Sigmoid colon (tissue), 7 donors: ENCODE data around the gene NXPH2. TPM values are rescaled to one million over a fixed set of nuclear protein-coding genes. Genes with fewer than 3 reads are reported as not detected.

ENCODE experiments used
- DNase-seq: peaks from one replicate; pipeline ENCODE4 v3.0.0-alpha.2; 2019
- H3K27ac ChIP-seq, 4 donors: fragments of 200-600 bp; sonication (generic); one replicate each; pipeline ENCODE4 v1.5.1; 2016 to 2019; ENCODE audit warnings: mild to moderate bottlenecking in 1 of 4
- H3K27me3 ChIP-seq, 3 donors: fragments of 200-600 bp; sonication (generic); one replicate each; pipeline ENCODE4 v1.5.1; 2019; ENCODE audit warnings: mild to moderate bottlenecking in 1 of 3
- H3K36me3 ChIP-seq, 4 donors: fragments of 200-600 bp; sonication (generic); one replicate each; pipeline ENCODE4 v1.5.1; 2016 to 2019
- H3K4me1 ChIP-seq, 4 donors: fragments of 200-600 bp; sonication (generic); one replicate each; pipeline ENCODE4 v1.5.1; 2017 to 2019
- H3K4me3 ChIP-seq, 4 donors: fragments of 200-600 bp; sonication (generic); one replicate each; pipeline ENCODE4 v1.5.1; 2017 to 2019; ENCODE audit warnings: mild to moderate bottlenecking in 2 of 4, moderate library complexity in 1 of 4
- H3K9me3 ChIP-seq, 4 donors: fragments of 200-600 bp in 3 of 4; sonication (generic) in 3 of 4; one replicate each; pipeline versions ENCODE4 v1.5.1 to v1.6.1; 2013 to 2019
- CTCF ChIP-seq, 4 experiments: fragments of 450-650 bp in 3 of 4; fragments of 200-600 bp in 1 of 4; IDR thresholded peaks; one replicate each; pipeline ENCODE4 v1.5.1; 2016 to 2019; ENCODE audit warnings: antibody characterized with exemption in 4 of 4, mild to moderate bottlenecking in 3 of 4, moderate library complexity in 2 of 4
- EP300 ChIP-seq, 4 donors: sonication (generic); formaldehyde crosslinking; IDR thresholded peaks; one replicate each; pipeline ENCODE4 v1.6.1; 2017; ENCODE audit warnings: antibody characterized with exemption in 4 of 4
- POLR2A ChIP-seq, 2 donors: fragments of 450-650 bp; IDR thresholded peaks; one replicate each; pipeline ENCODE4 v1.6.1; 2016; ENCODE audit warnings: antibody characterized with exemption in 2 of 2, mild to moderate bottlenecking in 2 of 2, moderate library complexity in 2 of 2
- POLR2AphosphoS5 ChIP-seq, 4 donors: sonication (generic); formaldehyde crosslinking; IDR thresholded peaks; one replicate each; pipeline ENCODE4 v1.6.1; 2017; ENCODE audit warnings: antibody characterized with exemption in 4 of 4
- WGBS, 2 donors: extraction: QIAGEN DNeasy Blood & Tissue Kit; methylation state at CpG; one replicate each; pipeline ENCODE4 v1.1.7; 2013; 5-methylcytosine and 5-hydroxymethylcytosine counted together
- intact Hi-C: fragments of 100-400 bp; cut with DNase I; formaldehyde crosslinking; loops from one replicate; pipeline ENCODE4 v1.15.1; 2023
- polyA plus RNA-seq, 3 donors: library from polyadenylated mRNA; stranded (reverse); fragments of 200-250 nt; gene quantifications; one replicate each; pipeline ENCODE4 v1.2.3, GENCODE V29; 2013
- total RNA-seq, 4 donors: library from RNA; depleted of rRNA; stranded (reverse); fragments of >200 nt; gene quantifications; one replicate each; pipeline ENCODE4 v1.1.0, GENCODE V29; 2016
- donor health status: healthy with polysubstance abuse.
- donor health status: Bipolar disorder and iron deficiency.
- donor health status: healthy.

NXPH2 gene
- total and polyA plus RNA-seq, 7 donors: 0.38 to 1.7 (median 1.1) TPM; not detected in 4

GRCh38 chr2:138819964-138820363 lies 39.8 kb upstream of the NXPH2 start:
- no peak for DNase-seq
- no peaks in the 10 kb centered on the region for H3K27me3 ChIP-seq
- H3K36me3 ChIP-seq: no peaks in the 10 kb centered on the region
- H3K27ac ChIP-seq: no peak overlapping the region
- no peak overlapping the region for H3K4me3 ChIP-seq
- WGBS, 2 donors: 88 to 96% methylated on average over 3 of the region's 3 CpGs
- no peaks in the 10 kb centered on the region for H3K9me3 ChIP-seq
- intact Hi-C loops: no loop called here
- no peaks in the 10 kb centered on the region for H3K4me1 ChIP-seq
- TF ChIP-seq POLR2A (IDR thresholded peaks at IDR 0.05): no peak
- TF ChIP-seq CTCF (IDR thresholded peaks at IDR 0.05): no peak
- no peak for TF ChIP-seq EP300 (IDR thresholded peaks at IDR 0.05)
- TF ChIP-seq POLR2AphosphoS5 (IDR thresholded peaks at IDR 0.05): no peak

DNA sequence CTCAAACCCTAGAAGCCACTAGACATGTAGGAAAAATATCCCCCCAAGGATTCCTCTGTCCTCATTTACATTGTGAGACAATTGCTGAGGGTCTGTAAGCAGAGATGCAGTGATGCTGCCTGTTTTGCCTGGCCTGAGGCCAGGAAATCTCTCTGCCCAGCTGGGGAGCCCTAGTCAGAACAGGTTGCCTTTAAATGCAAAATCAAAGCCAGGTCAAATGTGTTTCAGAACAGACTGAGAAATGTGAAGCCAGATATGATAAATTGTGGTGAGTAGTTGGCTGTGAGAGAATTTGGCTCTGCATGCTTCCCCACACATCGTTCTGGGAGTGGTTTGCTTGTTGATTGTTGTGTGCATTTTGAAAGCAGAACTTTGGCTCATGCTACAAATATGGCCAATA lies 38.4 kb upstream of the NXPH2 start:
- intact Hi-C loops: no loop called here
- H3K27me3 ChIP-seq: no peaks in the 10 kb centered on the region
- TF ChIP-seq POLR2A (IDR thresholded peaks at IDR 0.05) (no peak), EP300 (IDR thresholded peaks at IDR 0.05) (no peak), CTCF (IDR thresholded peaks at IDR 0.05) (no peak), POLR2AphosphoS5 (IDR thresholded peaks at IDR 0.05) (no peak)
- 14 to 42% methylated on average over 1 of the region's 1 CpG for WGBS, 2 donors
- no peaks in the 10 kb centered on the region for H3K36me3 ChIP-seq
- H3K9me3 ChIP-seq: no peaks in the 10 kb centered on the region
- no peak for DNase-seq
- no peaks in the 10 kb centered on the region for H3K4me1 ChIP-seq
- H3K27ac ChIP-seq: no peak overlapping the region
- no peak overlapping the region for H3K4me3 ChIP-seq

DNA sequence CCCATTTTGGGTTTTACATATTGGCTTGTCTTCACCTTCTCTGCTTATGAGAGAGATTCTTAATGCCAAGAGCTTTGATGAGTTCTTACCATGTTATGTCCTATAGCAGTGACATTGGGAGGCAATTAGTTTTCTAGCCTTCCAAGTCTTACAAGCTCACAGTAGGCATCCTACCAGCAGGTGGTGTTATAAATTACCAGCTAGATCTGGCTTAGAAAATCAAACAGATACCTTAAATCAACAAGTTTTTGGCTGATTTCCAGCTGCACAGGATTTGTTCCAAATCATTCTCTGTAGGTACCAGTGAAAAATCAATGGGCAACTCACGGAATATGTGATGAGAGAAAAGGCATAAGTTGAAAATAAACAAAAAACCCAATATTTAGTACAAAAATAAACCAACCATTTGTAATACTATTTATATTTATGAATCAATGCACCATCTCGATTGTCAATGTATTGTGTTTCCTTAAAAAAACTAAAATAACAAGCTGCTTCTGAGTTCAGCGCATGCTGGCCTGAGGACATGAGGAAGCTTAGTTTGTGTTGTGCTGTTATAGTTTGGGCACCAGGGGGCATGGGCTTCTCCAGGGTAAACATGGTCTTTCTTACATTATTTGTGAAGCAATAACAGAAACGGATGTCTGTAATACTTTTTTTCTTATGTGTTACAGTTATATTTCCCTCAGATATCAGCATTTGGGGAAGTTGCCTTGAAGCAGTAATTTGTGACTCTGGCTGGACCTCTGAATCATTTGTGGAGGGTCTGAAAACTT lies 34.1 kb upstream of the NXPH2 start:
- TF ChIP-seq EP300 (IDR thresholded peaks at IDR 0.05): no peak
- TF ChIP-seq POLR2A (IDR thresholded peaks at IDR 0.05): no peak
- no peak for TF ChIP-seq POLR2AphosphoS5 (IDR thresholded peaks at IDR 0.05)
- 52 to 62% methylated on average over 4 of the region's 4 CpGs for WGBS, 2 donors
- H3K27me3 ChIP-seq: no peaks in the 10 kb centered on the region
- no peaks in the 10 kb centered on the region for H3K4me1 ChIP-seq
- intact Hi-C loops: no loop called here
- H3K36me3 ChIP-seq: no peaks in the 10 kb centered on the region
- DNase-seq: no peak
- H3K9me3 ChIP-seq: no peaks in the 10 kb centered on the region
- no peak overlapping the region for H3K27ac ChIP-seq
- no peak overlapping the region for H3K4me3 ChIP-seq

- TF ChIP-seq CTCF (IDR thresholded peaks at IDR 0.05) (no peak), EP300 (IDR thresholded peaks at IDR 0.05) (no peak), POLR2AphosphoS5 (IDR thresholded peaks at IDR 0.05) (no peak), POLR2A (IDR thresholded peaks at IDR 0.05) (no peak)
These were observed 31.2 kb upstream of the NXPH2 start for GRCh38 chr2:138811431-138811830.

GRCh38 chr2:138794724-138795123 lies 14.5 kb upstream of the NXPH2 start:
- 90 to 91% methylated on average over 2 of the region's 2 CpGs for WGBS, 2 donors
- H3K36me3 ChIP-seq: no peaks in the 10 kb centered on the region

More at GRCh38 chr2:138811431-138811830, 31.2 kb upstream of the NXPH2 start:
- intact Hi-C loops: no loop called here
- Histone ChIP-seq H3K27me3 (no peaks in the 10 kb centered on the region), H3K36me3 (no peaks in the 10 kb centered on the region), H3K27ac (no peak overlapping the region), H3K4me1 (no peaks in the 10 kb centered on the region), H3K9me3 (no peaks in the 10 kb centered on the region), H3K4me3 (no peak overlapping the region)
- WGBS, 2 donors: 67 to 82% methylated on average over 3 of the region's 3 CpGs
- no peak for DNase-seq

More at GRCh38 chr2:138794724-138795123, 14.5 kb upstream of the NXPH2 start:
- no peak for TF ChIP-seq CTCF (IDR thresholded peaks at IDR 0.05)
- no peak for TF ChIP-seq EP300 (IDR thresholded peaks at IDR 0.05)
- TF ChIP-seq POLR2A (IDR thresholded peaks at IDR 0.05): no peak
- no peak for TF ChIP-seq POLR2AphosphoS5 (IDR thresholded peaks at IDR 0.05)
- Histone ChIP-seq H3K4me1 (no peaks in the 10 kb centered on the region), H3K4me3 (no peak overlapping the region), H3K27me3 (peaks cover 0 to 15% (median 0%) of the 10 kb centered on the region in 3 donors), H3K9me3 (no peaks in the 10 kb centered on the region), H3K27ac (no peak overlapping the region)
- intact Hi-C loops: no loop called here
- no peak for DNase-seq
